Endothelial cell (in vitro differentiated cells): Measurements from ENCODE around the gene GSKIP. TPM values are rescaled to one million over a fixed set of nuclear protein-coding genes. Genes with fewer than 3 reads are reported as not detected.

Source experiments
- DNase-seq: peaks from one replicate; pipeline ENCODE4 v3.0.0; 2021; ENCODE audit warnings: low spot score
- H3K27ac Mint-ChIP-seq: one replicate; pipeline ENCODE4 v1.8.0; 2021; ENCODE audit warnings: mixed read lengths, inconsistent platforms; ENCODE audit not compliant: unreplicated experiment
- H3K27me3 Mint-ChIP-seq: one replicate; pipeline ENCODE4 v1.8.0; 2021; ENCODE audit warnings: mild to moderate bottlenecking, moderate library complexity, mixed read lengths, inconsistent platforms; ENCODE audit not compliant: unreplicated experiment
- H3K36me3 Mint-ChIP-seq: one replicate; pipeline ENCODE4 v1.8.0; 2021; ENCODE audit warnings: mild to moderate bottlenecking, low read depth, mixed read lengths, inconsistent platforms; ENCODE audit not compliant: unreplicated experiment
- H3K4me1 Mint-ChIP-seq: one replicate; pipeline ENCODE4 v1.8.0; 2021; ENCODE audit warnings: mild to moderate bottlenecking, mixed read lengths, inconsistent platforms; ENCODE audit not compliant: unreplicated experiment
- H3K4me3 Mint-ChIP-seq: one replicate; pipeline ENCODE4 v1.8.0; 2021; ENCODE audit warnings: mild to moderate bottlenecking, mixed read lengths, inconsistent platforms; ENCODE audit not compliant: unreplicated experiment
- H3K9me3 Mint-ChIP-seq: one replicate; pipeline ENCODE4 v1.8.0; 2021; ENCODE audit warnings: mixed read lengths, inconsistent platforms; ENCODE audit not compliant: unreplicated experiment
- total RNA-seq: library from RNA; stranded (reverse); fragmentation: NEBNext Ultra II Directional; extraction: Animal tissue kit (Norgen Biotek cat#: 25700); gene quantifications from one replicate; pipeline ENCODE4 v1.2.1, GENCODE V29; 2021; ENCODE audit not compliant: unreplicated experiment
- TF ChIP-seq, protein P1 (sequence below): fragments of 200-600 bp; sonication (generic); IDR thresholded peaks from one replicate; pipeline ENCODE4 v1.5.0; 2021; ENCODE audit warnings: antibody characterized with exemption; ENCODE audit not compliant: unreplicated experiment

Gene GSKIP
- total RNA-seq, 1 donor from 2014 or later: 27.6 TPM

- no peak for DNase-seq
- no peaks in the 10 kb centered on the region for H3K9me3 Mint-ChIP-seq
- peaks cover 2% of the 10 kb centered on the region for H3K27me3 Mint-ChIP-seq
- H3K36me3 Mint-ChIP-seq: peaks cover 7% of the 10 kb centered on the region
- H3K4me3 Mint-ChIP-seq: no peak overlapping the region
- TF ChIP-seq, protein P1, sequence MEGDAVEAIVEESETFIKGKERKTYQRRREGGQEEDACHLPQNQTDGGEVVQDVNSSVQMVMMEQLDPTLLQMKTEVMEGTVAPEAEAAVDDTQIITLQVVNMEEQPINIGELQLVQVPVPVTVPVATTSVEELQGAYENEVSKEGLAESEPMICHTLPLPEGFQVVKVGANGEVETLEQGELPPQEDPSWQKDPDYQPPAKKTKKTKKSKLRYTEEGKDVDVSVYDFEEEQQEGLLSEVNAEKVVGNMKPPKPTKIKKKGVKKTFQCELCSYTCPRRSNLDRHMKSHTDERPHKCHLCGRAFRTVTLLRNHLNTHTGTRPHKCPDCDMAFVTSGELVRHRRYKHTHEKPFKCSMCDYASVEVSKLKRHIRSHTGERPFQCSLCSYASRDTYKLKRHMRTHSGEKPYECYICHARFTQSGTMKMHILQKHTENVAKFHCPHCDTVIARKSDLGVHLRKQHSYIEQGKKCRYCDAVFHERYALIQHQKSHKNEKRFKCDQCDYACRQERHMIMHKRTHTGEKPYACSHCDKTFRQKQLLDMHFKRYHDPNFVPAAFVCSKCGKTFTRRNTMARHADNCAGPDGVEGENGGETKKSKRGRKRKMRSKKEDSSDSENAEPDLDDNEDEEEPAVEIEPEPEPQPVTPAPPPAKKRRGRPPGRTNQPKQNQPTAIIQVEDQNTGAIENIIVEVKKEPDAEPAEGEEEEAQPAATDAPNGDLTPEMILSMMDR: no peak
- peaks cover 3% of the 10 kb centered on the region for H3K4me1 Mint-ChIP-seq
- no peak overlapping the region for H3K27ac Mint-ChIP-seq
Observed at GRCh38 chr14:96373538-96373937, 10.2 kb downstream of the GSKIP start.

- Mint-ChIP-seq H3K9me3 (no peaks in the 10 kb centered on the region), H3K27me3 (peaks cover 2% of the 10 kb centered on the region), H3K4me3 (no peak overlapping the region), H3K4me1 (no peaks in the 10 kb centered on the region), H3K27ac (no peak overlapping the region), H3K36me3 (no peaks in the 10 kb centered on the region)
- TF ChIP-seq, protein P1: no peak
- no peak for DNase-seq
Observed at GRCh38 chr14:96376093-96376492, 12.8 kb downstream of the GSKIP start.

GRCh38 chr14:96380735-96381134 lies 17.4 kb downstream of the GSKIP start:
- H3K4me3 Mint-ChIP-seq: no peak overlapping the region
- no peak for DNase-seq
- H3K4me1 Mint-ChIP-seq: no peaks in the 10 kb centered on the region
- H3K9me3 Mint-ChIP-seq: no peaks in the 10 kb centered on the region
- no peaks in the 10 kb centered on the region for H3K27me3 Mint-ChIP-seq
- H3K36me3 Mint-ChIP-seq: peaks cover 3% of the 10 kb centered on the region
- no peak overlapping the region for H3K27ac Mint-ChIP-seq
- TF ChIP-seq, protein P1: no peak

DNA sequence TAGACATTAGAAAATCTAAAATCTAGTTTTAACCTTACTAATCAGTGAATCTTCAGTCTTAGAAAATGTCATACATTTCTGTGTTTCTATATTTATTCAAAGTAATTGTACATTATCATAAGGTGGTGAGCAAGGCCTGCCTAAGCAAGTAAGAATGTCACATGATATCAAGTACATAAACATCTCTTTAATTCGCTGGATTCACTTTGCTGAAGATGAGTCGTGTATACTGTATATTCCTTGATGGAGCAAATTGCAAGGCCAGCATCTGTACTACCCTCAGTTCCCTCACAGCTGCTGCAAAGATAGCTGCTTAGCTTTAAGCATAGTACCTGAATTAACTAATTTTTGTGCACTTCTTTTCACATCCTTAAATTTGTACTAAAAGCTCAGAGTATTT lies 20.1 kb downstream of the GSKIP start:
- peaks cover 3% of the 10 kb centered on the region for H3K36me3 Mint-ChIP-seq
- no peak for DNase-seq
- no peaks in the 10 kb centered on the region for H3K9me3 Mint-ChIP-seq
- no peak overlapping the region for H3K4me3 Mint-ChIP-seq
- no peaks in the 10 kb centered on the region for H3K4me1 Mint-ChIP-seq
- TF ChIP-seq, protein P1: no peak
- no peaks in the 10 kb centered on the region for H3K27me3 Mint-ChIP-seq
- H3K27ac Mint-ChIP-seq: no peak overlapping the region

GRCh38 chr14:96384053-96384452 lies 20.7 kb downstream of the GSKIP start:
- Mint-ChIP-seq H3K36me3 (peaks cover 3% of the 10 kb centered on the region), H3K27me3 (no peaks in the 10 kb centered on the region), H3K9me3 (no peaks in the 10 kb centered on the region), H3K27ac (no peak overlapping the region), H3K4me1 (no peaks in the 10 kb centered on the region), H3K4me3 (no peak overlapping the region)
- TF ChIP-seq, protein P1: no peak
- DNase-seq: no peak
